HUDEP-2 (cell line): ENCODE data around the gene CD200R1L.

Experiments used
- DNase-seq, 76 experiments: peaks; one replicate each; lab custom pipeline; 2025; ENCODE audit not compliant: unreplicated experiment in 76 of 76; lab: John Stamatoyannopoulos, UW

Gene CD200R1L

DNA sequence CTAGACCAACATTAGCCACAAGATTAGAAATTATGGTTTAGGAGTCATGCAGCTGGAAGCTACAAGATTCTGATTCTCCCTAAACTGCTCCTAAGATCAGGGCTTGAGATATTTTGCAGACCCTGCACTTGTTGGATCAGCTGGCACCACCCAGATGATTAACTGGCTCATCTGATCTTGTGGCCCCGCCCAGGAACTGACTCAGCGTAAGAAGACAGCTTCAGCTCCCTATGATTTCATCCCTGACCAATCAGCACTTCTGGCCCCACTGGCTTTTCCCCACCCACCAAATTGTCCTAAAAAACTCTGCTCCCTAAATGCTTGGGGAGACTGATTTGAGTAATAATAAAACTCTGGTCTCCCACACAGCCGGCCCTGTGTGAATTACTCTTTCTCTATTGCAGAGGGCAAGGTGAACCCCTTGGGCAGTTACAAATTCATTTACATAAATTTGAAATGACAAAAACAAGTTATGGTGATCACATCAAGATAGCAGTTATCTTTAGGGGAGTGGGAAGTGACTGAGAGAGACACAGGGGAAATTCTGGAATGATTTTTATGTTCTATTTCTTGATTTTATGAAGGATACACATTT is 76.5 kb downstream of the CD200R1L start:
- peak in 66 of 76 experiments; percentile 6 to 77 (median 44) for DNase-seq

GRCh38 chr3:112769286-112769978 is 77.2 kb downstream of the CD200R1L start:
- DNase-seq = no peak

GRCh38 chr3:112767777-112768176 is 78.9 kb downstream of the CD200R1L start:
- no peak for DNase-seq

DNA sequence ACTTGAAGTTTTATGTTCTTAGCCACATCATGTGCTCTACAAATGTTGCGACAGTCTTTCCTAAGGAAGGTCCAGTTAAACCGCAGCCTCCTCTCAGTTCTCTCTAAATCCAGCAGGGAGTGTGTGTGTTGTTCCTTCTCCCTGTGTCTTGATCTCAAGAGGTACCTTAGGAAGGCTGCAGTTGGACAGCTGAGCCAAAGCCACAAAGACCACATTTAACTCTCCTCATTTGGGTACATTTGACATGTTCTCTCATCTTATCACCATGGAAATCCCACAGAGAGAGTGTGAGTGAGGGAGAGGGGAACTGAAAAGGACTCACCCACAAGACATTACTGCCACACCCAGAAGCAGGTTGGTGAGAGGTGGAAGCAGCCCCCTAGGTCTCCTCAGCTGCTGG is 79.5 kb downstream of the CD200R1L start:
- DNase-seq = peak in 1 of 76 experiments; percentile 20
